B cell (primary cell): ENCODE data around the gene CLEC10A. TPM values are rescaled to one million over a fixed set of nuclear protein-coding genes. Genes with fewer than 3 reads are reported as not detected.
"Not testable (repeated sequence)": the region's sequence is repeated elsewhere in the genome, so short reads cannot be mapped to it uniquely, and the experiment has no call there.

Source experiments
- ATAC-seq: fragments of 200-7000 bp; cut with Tn5 transposase; one replicate; pipeline ENCODE4 v1.10.0; 2021; ENCODE audit warnings: low read depth, mild to moderate bottlenecking, moderate number of reproducible peaks, moderate library complexity
- CTCF ChIA-PET: fragments of 350-600 bp; sonication (Branson Sonifier 250); formaldehyde crosslinking; loops from one replicate; lab custom pipeline; 2021; ENCODE audit warnings: antibody characterized with exemption, inconsistent platforms; lab: Charles Lee
- POLR2A ChIA-PET: fragments of 350-600 bp; sonication (Branson Sonifier 250); formaldehyde crosslinking; loops from one replicate; lab custom pipeline; 2021; ENCODE audit warnings: antibody characterized with exemption; lab: Charles Lee
- DNase-seq: peaks from one replicate; pipeline ENCODE4 v3.0.0; 2013
- H2AFZ ChIP-seq: 2 replicates; pipeline ENCODE4 v1.6.1; 2012; ENCODE audit warnings: mild to moderate bottlenecking, low read depth, low read length; ENCODE audit not compliant: insufficient read depth, poor library complexity, severe bottlenecking
- H3K27ac ChIP-seq, 2 donors: 1 replicate in 1 of 2; 2 replicates in 1 of 2; pipeline ENCODE4 v1.5.1; 2012 to 2013; ENCODE audit warnings: low read length in 2 of 2, mild to moderate bottlenecking in 2 of 2, moderate library complexity in 1 of 2
- H3K27me3 ChIP-seq, 4 experiments: fragments of 200-600 bp in 1 of 4; sonication (generic) in 1 of 4; replicated peaks in 1 of 4; 1 replicate in 2 of 4; 2 replicates in 2 of 4; pipeline versions ENCODE4 v1.6.1 to v1.7.0; 2013 to 2016; ENCODE audit warnings: low read length in 3 of 4, mild to moderate bottlenecking in 2 of 4, mixed read lengths in 1 of 4, moderate library complexity in 1 of 4; ENCODE audit not compliant: insufficient read depth in 4 of 4, control insufficient read depth in 3 of 4; ENCODE audit errors: control extremely low read depth in 1 of 4
- H3K36me3 ChIP-seq, 2 experiments: replicated peaks in 1 of 2; 1 replicate in 1 of 2; 2 replicates in 1 of 2; pipeline versions ENCODE4 v1.6.1 to v1.7.1; 2013; ENCODE audit warnings: low read length in 1 of 2; ENCODE audit not compliant: insufficient read depth in 2 of 2, control insufficient read depth in 1 of 2; ENCODE audit errors: control extremely low read depth in 1 of 2, extremely low read depth in 1 of 2
- H3K4me1 ChIP-seq, 2 donors: fragments of 200-600 bp in 1 of 2; sonication (generic) in 1 of 2; 1 replicate in 1 of 2; 2 replicates in 1 of 2; pipeline versions ENCODE4 v1.5.1 to v1.6.1; 2013 to 2017; ENCODE audit warnings: low read length in 2 of 2; ENCODE audit not compliant: control insufficient read depth in 2 of 2, insufficient read depth in 2 of 2
- H3K4me2 ChIP-seq: replicated peaks from 2 replicates; pipeline ENCODE3; 2012; ENCODE audit warnings: mild to moderate bottlenecking, low read depth, low read length; ENCODE audit not compliant: poor library complexity, severe bottlenecking
- H3K4me3 ChIP-seq, 5 experiments: fragments of 200-600 bp in 1 of 5; sonication (generic) in 1 of 5; 1 replicate in 3 of 5; 2 replicates in 2 of 5; pipeline versions ENCODE4 v1.5.1 to v1.7.0; 2011 to 2016; ENCODE audit warnings: low read length in 4 of 5, mild to moderate bottlenecking in 4 of 5, low read depth in 2 of 5, control low read depth in 1 of 5, moderate library complexity in 1 of 5; ENCODE audit not compliant: insufficient read depth in 1 of 5; ENCODE audit errors: control extremely low read depth in 1 of 5, extremely low read depth in 1 of 5
- H3K79me2 ChIP-seq: fragments of 200-600 bp; sonication (generic); one replicate; pipeline ENCODE4 v1.6.0; 2016; ENCODE audit warnings: low read length; ENCODE audit not compliant: control insufficient read depth, insufficient read depth
- H3K9ac ChIP-seq: fragments of 200-600 bp; sonication (generic); 2 replicates; pipeline ENCODE4 v1.6.1; 2017; ENCODE audit warnings: mild to moderate bottlenecking, low read length, moderate library complexity
- H3K9me3 ChIP-seq, 3 donors: one replicate each; pipeline versions ENCODE4 v1.6.1 to v1.7.1; 2013; ENCODE audit warnings: low read length in 2 of 3; ENCODE audit not compliant: control insufficient read depth in 2 of 3, insufficient read depth in 1 of 3; ENCODE audit errors: control extremely low read depth in 1 of 3
- H4K20me1 ChIP-seq: 2 replicates; pipeline ENCODE4 v1.6.0; 2012; ENCODE audit warnings: mild to moderate bottlenecking, low read length; ENCODE audit not compliant: insufficient read depth, control insufficient read depth, poor library complexity, severe bottlenecking
- H3K27ac Mint-ChIP-seq: one replicate; pipeline ENCODE4 v1.8.0; 2021; ENCODE audit warnings: mixed read lengths
- H3K27me3 Mint-ChIP-seq: one replicate; pipeline ENCODE4 v1.8.0; 2021; ENCODE audit warnings: mixed read lengths
- H3K4me1 Mint-ChIP-seq: one replicate; pipeline ENCODE4 v1.8.0; 2021; ENCODE audit warnings: mixed read lengths
- H3K4me3 Mint-ChIP-seq: one replicate; pipeline ENCODE4 v1.8.0; 2021; ENCODE audit warnings: mixed read lengths
- H3K9me3 Mint-ChIP-seq: one replicate; pipeline ENCODE4 v1.8.0; 2022; ENCODE audit warnings: mixed read lengths; ENCODE audit not compliant: insufficient read depth
- CTCF ChIP-seq: fragments of 200-600 bp; IDR thresholded peaks from one replicate; pipeline ENCODE4 v1.8.0; 2022; ENCODE audit warnings: antibody characterized with exemption, mild to moderate bottlenecking
- EZH2 ChIP-seq: IDR thresholded peaks from 2 replicates; pipeline ENCODE4 v1.6.1; 2012; ENCODE audit warnings: borderline replicate concordance, low read depth, mild to moderate bottlenecking, moderate library complexity, low read length; ENCODE audit not compliant: insufficient read depth, poor library complexity, severe bottlenecking
- WGBS: methylation state at CpG from one replicate; pipeline ENCODE4 v1.1.5; 2013; ENCODE audit warnings: missing lambda C conversion rate; ENCODE audit not compliant: insufficient coverage; 5-methylcytosine and 5-hydroxymethylcytosine counted together
- intact Hi-C: fragments of 100-400 bp; cut with micrococcal nuclease; formaldehyde crosslinking; loops from one replicate; pipeline ENCODE4 v1.10.0; 2022
- polyA plus RNA-seq: library from polyadenylated mRNA; depleted of rRNA; stranded (reverse); fragments of >200 nt; gene quantifications from 2 replicates; pipeline ENCODE4 v1.2.3, GENCODE V29; 2012
- total RNA-seq, 2 donors: library from RNA; stranded (reverse); fragments of 120-200 nt in 1 of 2; gene quantifications; 1 replicate in 1 of 2; 2 replicates in 1 of 2; pipeline versions ENCODE4 v1.2.3 to v1.2.4, GENCODE V29; 2013 to 2022

Gene CLEC10A
- total and polyA plus RNA-seq, 2 donors (not counting 1 experiment from before 2014, with no cell fraction given), result 0.15 TPM; not detected in 1

- Histone ChIP-seq H3K4me3 (no peak overlapping the region), H3K4me1 (peaks cover 3 to 6% of the 10 kb centered on the region in 2 donors), H3K27ac (no peak overlapping the region), H3K36me3 (no peaks in the 10 kb centered on the region), H4K20me1 (no peaks in the 10 kb centered on the region), H2AFZ (no peak overlapping the region), H3K27me3 (peaks cover 0 to 8% (median 2%) of the 10 kb centered on the region in 4 experiments), H3K4me2 (no peak overlapping the region), H3K9ac (no peak overlapping the region), H3K9me3 (no peaks in the 10 kb centered on the region), H3K79me2 (no peaks in the 10 kb centered on the region)
- Mint-ChIP-seq H3K9me3 (no peaks in the 10 kb centered on the region), H3K4me1 (no peaks in the 10 kb centered on the region), H3K27ac (no peak overlapping the region), H3K4me3 (no peak overlapping the region), H3K27me3 (peaks cover 7% of the 10 kb centered on the region)
- intact Hi-C loops, result no loop called here
- ATAC-seq, result no peak
- WGBS, result no CpG with 5 or more reads among the region's 4 CpGs
- POLR2A ChIA-PET, result no interaction called here
- no peak for DNase-seq
- TF ChIP-seq CTCF (no peak), EZH2 (no peak)
- CTCF ChIA-PET, result interaction anchor here (0.6 to 1.2 kb wide), 4 partner anchors 77 to 211 kb away, joined by 3 to 9 read pairs (median 3); no protein-coding TSS in a partner anchor
Observed at GRCh38 chr17:7056386-7056785, 23.7 kb downstream of the CLEC10A start.

GRCh38 chr17:7050583-7050982 is 29.5 kb downstream of the CLEC10A start:
- H3K27ac ChIP-seq, intact Hi-C loops, H3K79me2 ChIP-seq, H3K36me3 ChIP-seq, H3K4me2 ChIP-seq, H3K27me3 Mint-ChIP-seq, H3K9me3 ChIP-seq, DNase-seq, H3K9me3 Mint-ChIP-seq, H3K4me3 Mint-ChIP-seq, H3K27me3 ChIP-seq, H3K9ac ChIP-seq, H2AFZ ChIP-seq, H4K20me1 ChIP-seq, H3K4me3 ChIP-seq, ATAC-seq: not testable (repeated sequence)
- Mint-ChIP-seq H3K27ac (peak overlapping the region; percentile 24), H3K4me1 (peaks cover 16% of the 10 kb centered on the region)
- 91% methylated on average over 8 of the region's 9 CpGs for WGBS
- POLR2A ChIA-PET, result interaction anchor here (0.8 kb wide), 1 partner anchor 10 kb away, joined by 10 read pairs; no protein-coding TSS in a partner anchor
- H3K4me1 ChIP-seq, result peaks cover 12 to 25% of the 10 kb centered on the region in 2 donors
- CTCF ChIA-PET, result interaction anchor here (1.9 to 14.5 kb wide), 6 partner anchors 15 to 294 kb away, joined by 6 to 584 read pairs (median 17); partner anchors contain the start of gene SLC16A13
